OCI-LY1 (cell line): ENCODE results near the gene FZD2.
"Not testable (repeated sequence)": the region's sequence is repeated elsewhere in the genome, so short reads cannot be mapped to it uniquely, and the experiment has no call there.

Experiments used
- CTCF ChIP-seq: fragments of 200-600 bp; sonication (generic), shearing (Covaris generic); IDR thresholded peaks from 2 replicates; pipeline ENCODE4 v1.5.1; 2017; ENCODE audit warnings: mild to moderate bottlenecking, antibody characterized with exemption, low read length, moderate library complexity, mixed read lengths
- EZH2 ChIP-seq: fragments of 200-600 bp; sonication (generic), shearing (Covaris generic); IDR thresholded peaks from 2 replicates; pipeline ENCODE4 v1.8.0; 2017; ENCODE audit warnings: borderline replicate concordance, mixed run types, mild to moderate bottlenecking, antibody characterized with exemption, low read length, moderate library complexity, mixed read lengths

- not testable (repeated sequence) for TF ChIP-seq EZH2, CTCF
Observed at GRCh38 chr17:44590762-44591161, 33.5 kb downstream of the FZD2 start.
